Measurements from ENCODE around the gene HSF5. TPM values are rescaled to one million over a fixed set of nuclear protein-coding genes. Genes with fewer than 3 reads are reported as not detected.

Gene HSF5
- total RNA-seq, 1 donor from 2014 or later = not detected

DNA sequence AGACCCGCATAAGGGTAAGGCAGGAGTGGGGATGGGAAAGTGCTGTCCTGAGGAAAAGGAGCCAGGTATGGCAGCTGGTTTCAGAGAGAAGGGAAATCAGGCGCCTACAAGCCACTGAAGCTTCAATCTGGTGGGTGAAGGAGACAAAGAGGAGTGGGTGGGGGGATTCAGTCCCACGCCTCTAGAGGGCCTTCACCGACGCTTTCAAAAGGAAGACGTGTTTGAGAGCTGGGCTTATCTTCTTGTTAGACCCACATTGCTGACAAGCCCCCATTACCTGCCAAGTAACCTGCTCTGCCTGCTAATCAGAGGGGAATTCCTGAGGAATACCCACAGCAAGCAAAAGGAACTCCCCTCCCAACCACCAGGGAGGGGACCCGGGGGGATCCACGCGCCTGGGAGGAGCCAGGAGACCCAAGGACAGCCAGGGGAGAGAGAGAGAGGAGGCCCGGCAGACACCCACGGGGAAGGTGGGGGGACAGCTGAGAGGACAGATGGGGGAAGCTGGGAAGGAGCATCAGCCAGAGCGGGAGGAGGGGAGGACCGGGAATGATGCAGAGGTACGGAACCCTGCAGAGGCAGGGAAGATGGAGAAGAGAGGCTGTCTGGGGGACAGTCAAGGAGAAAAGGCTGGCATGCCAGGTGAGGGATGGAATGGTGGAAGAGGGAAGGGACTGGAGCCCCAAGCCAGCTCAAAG is 25.2 kb upstream of the HSF5 start:
- Histone ChIP-seq H3K9ac (peak overlapping the region; percentile 59), H3K9me3 (ENCODE audit: low read depth) (no peaks in the 10 kb centered on the region), H3K79me2 (ENCODE audit: low read depth) (peaks cover 35% of the 10 kb centered on the region), H3F3A (ENCODE audit: low read depth) (peaks cover 28% of the 10 kb centered on the region), H3K27ac (no peak overlapping the region), H2AFZ (replicated peaks) (no peak overlapping the region), H3K4me2 (peak overlapping the region; percentile 95), H3K36me3 (peaks cover 10% of the 10 kb centered on the region), H3K4me1 (peaks cover 17% of the 10 kb centered on the region), H4K20me1 (ENCODE audit: low read depth) (peaks cover 18% of the 10 kb centered on the region), H3K27me3 (no peaks in the 10 kb centered on the region), H3K4me3 (peak overlapping the region; percentile 96)
- Mint-ChIP-seq H3K9me3 (no peaks in the 10 kb centered on the region), H3K27me3 (ENCODE audit: insufficient read depth, low read depth) (peaks cover 9% of the 10 kb centered on the region), H3K27ac (no peak overlapping the region), H3K4me3 (peak overlapping the region; percentile 95), H3K36me3 (peaks cover 28% of the 10 kb centered on the region), H3K4me1 (peaks cover 30% of the 10 kb centered on the region)
- no peak for TF ChIP-seq EZH2 (IDR thresholded peaks at IDR 0.05)
- TF ChIP-seq, protein P1, sequence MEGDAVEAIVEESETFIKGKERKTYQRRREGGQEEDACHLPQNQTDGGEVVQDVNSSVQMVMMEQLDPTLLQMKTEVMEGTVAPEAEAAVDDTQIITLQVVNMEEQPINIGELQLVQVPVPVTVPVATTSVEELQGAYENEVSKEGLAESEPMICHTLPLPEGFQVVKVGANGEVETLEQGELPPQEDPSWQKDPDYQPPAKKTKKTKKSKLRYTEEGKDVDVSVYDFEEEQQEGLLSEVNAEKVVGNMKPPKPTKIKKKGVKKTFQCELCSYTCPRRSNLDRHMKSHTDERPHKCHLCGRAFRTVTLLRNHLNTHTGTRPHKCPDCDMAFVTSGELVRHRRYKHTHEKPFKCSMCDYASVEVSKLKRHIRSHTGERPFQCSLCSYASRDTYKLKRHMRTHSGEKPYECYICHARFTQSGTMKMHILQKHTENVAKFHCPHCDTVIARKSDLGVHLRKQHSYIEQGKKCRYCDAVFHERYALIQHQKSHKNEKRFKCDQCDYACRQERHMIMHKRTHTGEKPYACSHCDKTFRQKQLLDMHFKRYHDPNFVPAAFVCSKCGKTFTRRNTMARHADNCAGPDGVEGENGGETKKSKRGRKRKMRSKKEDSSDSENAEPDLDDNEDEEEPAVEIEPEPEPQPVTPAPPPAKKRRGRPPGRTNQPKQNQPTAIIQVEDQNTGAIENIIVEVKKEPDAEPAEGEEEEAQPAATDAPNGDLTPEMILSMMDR (IDR thresholded peaks at IDR 0.05) = peak; percentile 17
- peak; percentile 27 for DNase-seq (ENCODE audit: low spot score)

DNA sequence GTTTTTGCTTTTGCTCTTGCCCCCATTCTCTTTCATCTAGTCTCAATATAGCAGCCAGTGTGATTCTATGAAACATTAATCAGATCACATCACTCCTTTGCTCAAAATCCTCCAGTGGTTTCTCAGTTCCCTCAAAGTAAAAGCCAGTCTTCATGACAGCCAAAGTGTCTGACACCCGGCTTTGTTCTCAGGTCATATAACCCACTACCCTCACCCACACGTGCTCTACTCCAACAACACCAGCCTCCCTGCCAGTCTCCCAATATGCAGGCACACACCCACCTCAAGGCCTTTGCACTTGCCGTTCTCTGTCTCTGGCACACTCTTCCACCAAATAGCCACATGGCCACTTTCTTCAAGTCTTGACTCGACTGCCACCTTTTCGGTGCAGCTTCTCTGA is 21.9 kb upstream of the HSF5 start:
- Histone ChIP-seq H3K4me2 (no peak overlapping the region), H3K9ac (no peak overlapping the region), H2AFZ (replicated peaks) (no peak overlapping the region), H3K4me1 (peaks cover 13% of the 10 kb centered on the region), H3K36me3 (peaks cover 10% of the 10 kb centered on the region), H3K79me2 (ENCODE audit: low read depth) (peaks cover 22% of the 10 kb centered on the region), H3K9me3 (ENCODE audit: low read depth) (no peaks in the 10 kb centered on the region), H3K27me3 (no peaks in the 10 kb centered on the region), H4K20me1 (ENCODE audit: low read depth) (peaks cover 18% of the 10 kb centered on the region), H3K4me3 (no peak overlapping the region), H3K27ac (no peak overlapping the region), H3F3A (ENCODE audit: low read depth) (peaks cover 8% of the 10 kb centered on the region)
- Mint-ChIP-seq H3K9me3 (no peaks in the 10 kb centered on the region), H3K27ac (no peak overlapping the region), H3K4me1 (peaks cover 11% of the 10 kb centered on the region), H3K36me3 (peaks cover 35% of the 10 kb centered on the region), H3K27me3 (ENCODE audit: insufficient read depth, low read depth) (peaks cover 6% of the 10 kb centered on the region), H3K4me3 (no peak overlapping the region)
- TF ChIP-seq EZH2 (IDR thresholded peaks at IDR 0.05) = no peak
- TF ChIP-seq, protein P1 (IDR thresholded peaks at IDR 0.05) = no peak
- TF ChIP-seq EZH2phosphoT487 (IDR thresholded peaks at IDR 0.05) = no peak
- no peak for DNase-seq (ENCODE audit: low spot score)

DNA sequence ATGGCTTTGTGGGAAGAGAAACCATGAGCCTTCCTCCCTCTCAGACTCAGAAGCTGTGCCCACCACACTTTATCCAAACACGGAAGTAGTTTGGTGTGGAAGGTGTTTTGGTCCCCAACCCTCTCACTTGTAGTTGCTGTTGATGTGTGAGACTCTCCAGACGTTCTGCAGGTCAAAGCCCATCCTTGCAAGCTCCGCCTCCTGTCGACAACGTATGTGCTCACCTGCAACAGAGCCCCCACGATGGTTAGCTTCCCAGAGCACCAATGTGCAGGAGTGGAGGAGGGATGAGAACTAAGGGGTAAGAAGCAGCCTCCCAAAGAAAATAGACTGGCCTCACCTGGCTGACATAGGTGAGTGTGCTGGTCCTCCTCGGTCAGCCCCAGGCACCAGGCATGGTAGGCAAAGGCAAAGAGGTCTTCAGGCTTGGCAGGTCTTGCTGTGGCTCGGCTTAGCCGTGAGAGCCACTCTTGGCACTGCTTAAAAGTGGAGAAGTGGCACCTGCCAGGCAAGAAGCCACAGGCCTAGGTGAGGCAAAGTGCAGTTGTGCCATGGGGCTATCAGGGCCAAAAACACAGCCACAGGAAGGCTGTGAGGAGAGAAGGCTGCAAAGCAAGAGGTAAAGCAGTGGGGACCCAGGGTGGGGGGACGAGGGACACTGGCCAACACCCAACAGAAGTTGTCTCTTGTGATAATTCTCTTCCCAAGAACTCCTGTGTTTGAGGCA is 20.3 kb upstream of the HSF5 start:
- H3K27me3 Mint-ChIP-seq (ENCODE audit: insufficient read depth, low read depth) = peaks cover 6% of the 10 kb centered on the region
- peaks cover 45% of the 10 kb centered on the region for H3K36me3 Mint-ChIP-seq
- H3K36me3 ChIP-seq = peaks cover 10% of the 10 kb centered on the region
- TF ChIP-seq, protein P1 (IDR thresholded peaks at IDR 0.05) = no peak
- no peak for TF ChIP-seq EZH2 (IDR thresholded peaks at IDR 0.05)
- no peak for TF ChIP-seq EZH2phosphoT487 (IDR thresholded peaks at IDR 0.05)
- H3K27ac Mint-ChIP-seq = no peak overlapping the region
- DNase-seq (ENCODE audit: low spot score) = no peak
- no peaks in the 10 kb centered on the region for H3F3A ChIP-seq (ENCODE audit: low read depth)
- H4K20me1 ChIP-seq (ENCODE audit: low read depth) = peaks cover 14% of the 10 kb centered on the region
- peaks cover 15% of the 10 kb centered on the region for H3K79me2 ChIP-seq (ENCODE audit: low read depth)
- no peak overlapping the region for H3K4me3 Mint-ChIP-seq
- H3K9me3 ChIP-seq (ENCODE audit: low read depth) = no peaks in the 10 kb centered on the region
- no peak overlapping the region for H3K4me2 ChIP-seq
- no peaks in the 10 kb centered on the region for H3K27me3 ChIP-seq
- H3K9me3 Mint-ChIP-seq = no peaks in the 10 kb centered on the region
- H3K4me1 Mint-ChIP-seq = peaks cover 8% of the 10 kb centered on the region
- H2AFZ ChIP-seq (replicated peaks) = no peak overlapping the region
- no peak overlapping the region for H3K9ac ChIP-seq
- H3K4me3 ChIP-seq = no peak overlapping the region
- no peak overlapping the region for H3K27ac ChIP-seq
- peaks cover 7% of the 10 kb centered on the region for H3K4me1 ChIP-seq

Data from neural progenitor cell (in vitro differentiated cells).